Retinal pigment epithelial cell (primary cell): ENCODE data around the gene ATN1.

Experiments
- DNase-seq: peaks from one replicate; pipeline ENCODE4 v3.0.0-alpha.2; 2010; ENCODE audit warnings: low read depth
- H3K4me3 ChIP-seq: 2 replicates; pipeline ENCODE4 v1.5.1; 2011; ENCODE audit warnings: mild to moderate bottlenecking, low read length, control low read depth, moderate library complexity
- TF ChIP-seq, protein P1 (sequence below): conservative IDR thresholded peaks from 2 replicates; pipeline ENCODE4 v1.5.1; 2011; ENCODE audit warnings: low read depth, low read length, control low read depth, inconsistent platforms

ATN1 gene

DNA sequence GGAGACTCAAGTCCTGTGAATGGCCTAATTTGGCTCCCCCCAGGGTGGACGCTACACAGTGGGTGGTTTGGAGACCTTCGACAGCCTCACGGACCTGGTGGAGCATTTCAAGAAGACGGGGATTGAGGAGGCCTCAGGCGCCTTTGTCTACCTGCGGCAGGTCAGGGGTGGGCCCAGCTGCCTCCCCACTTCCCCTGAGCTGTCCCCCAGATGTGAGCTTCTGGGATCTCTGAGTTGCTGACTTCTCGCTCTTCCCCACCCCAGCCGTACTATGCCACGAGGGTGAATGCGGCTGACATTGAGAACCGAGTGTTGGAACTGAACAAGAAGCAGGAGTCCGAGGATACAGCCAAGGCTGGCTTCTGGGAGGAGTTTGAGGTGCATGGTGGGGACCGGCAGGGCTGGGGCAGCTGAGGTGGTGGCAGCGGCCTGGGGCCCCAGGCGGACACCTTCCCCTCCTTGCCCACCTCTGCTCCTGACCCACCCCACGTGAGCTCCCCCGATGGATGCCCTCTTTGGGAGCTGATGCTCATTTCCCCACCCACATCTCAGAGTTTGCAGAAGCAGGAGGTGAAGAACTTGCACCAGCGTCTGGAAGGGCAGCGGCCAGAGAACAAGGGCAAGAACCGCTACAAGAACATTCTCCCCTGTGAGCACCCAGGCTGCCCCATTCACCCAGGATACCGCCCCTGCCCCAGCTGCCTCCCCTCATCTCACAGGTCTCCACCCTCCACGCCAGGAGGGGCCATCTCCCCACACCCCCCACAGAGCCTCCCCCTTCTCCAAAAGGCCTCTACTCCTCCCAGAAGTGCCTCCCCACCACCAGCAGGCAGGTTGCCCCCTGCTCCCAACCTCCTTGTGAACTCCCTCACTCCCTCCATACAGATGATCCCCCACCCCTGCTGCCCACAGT, 27.6 kb downstream of the ATN1 start:
- TF ChIP-seq, protein P1, sequence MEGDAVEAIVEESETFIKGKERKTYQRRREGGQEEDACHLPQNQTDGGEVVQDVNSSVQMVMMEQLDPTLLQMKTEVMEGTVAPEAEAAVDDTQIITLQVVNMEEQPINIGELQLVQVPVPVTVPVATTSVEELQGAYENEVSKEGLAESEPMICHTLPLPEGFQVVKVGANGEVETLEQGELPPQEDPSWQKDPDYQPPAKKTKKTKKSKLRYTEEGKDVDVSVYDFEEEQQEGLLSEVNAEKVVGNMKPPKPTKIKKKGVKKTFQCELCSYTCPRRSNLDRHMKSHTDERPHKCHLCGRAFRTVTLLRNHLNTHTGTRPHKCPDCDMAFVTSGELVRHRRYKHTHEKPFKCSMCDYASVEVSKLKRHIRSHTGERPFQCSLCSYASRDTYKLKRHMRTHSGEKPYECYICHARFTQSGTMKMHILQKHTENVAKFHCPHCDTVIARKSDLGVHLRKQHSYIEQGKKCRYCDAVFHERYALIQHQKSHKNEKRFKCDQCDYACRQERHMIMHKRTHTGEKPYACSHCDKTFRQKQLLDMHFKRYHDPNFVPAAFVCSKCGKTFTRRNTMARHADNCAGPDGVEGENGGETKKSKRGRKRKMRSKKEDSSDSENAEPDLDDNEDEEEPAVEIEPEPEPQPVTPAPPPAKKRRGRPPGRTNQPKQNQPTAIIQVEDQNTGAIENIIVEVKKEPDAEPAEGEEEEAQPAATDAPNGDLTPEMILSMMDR, result no peak
- DNase-seq, result no peak
- no peak overlapping the region for H3K4me3 ChIP-seq

DNA sequence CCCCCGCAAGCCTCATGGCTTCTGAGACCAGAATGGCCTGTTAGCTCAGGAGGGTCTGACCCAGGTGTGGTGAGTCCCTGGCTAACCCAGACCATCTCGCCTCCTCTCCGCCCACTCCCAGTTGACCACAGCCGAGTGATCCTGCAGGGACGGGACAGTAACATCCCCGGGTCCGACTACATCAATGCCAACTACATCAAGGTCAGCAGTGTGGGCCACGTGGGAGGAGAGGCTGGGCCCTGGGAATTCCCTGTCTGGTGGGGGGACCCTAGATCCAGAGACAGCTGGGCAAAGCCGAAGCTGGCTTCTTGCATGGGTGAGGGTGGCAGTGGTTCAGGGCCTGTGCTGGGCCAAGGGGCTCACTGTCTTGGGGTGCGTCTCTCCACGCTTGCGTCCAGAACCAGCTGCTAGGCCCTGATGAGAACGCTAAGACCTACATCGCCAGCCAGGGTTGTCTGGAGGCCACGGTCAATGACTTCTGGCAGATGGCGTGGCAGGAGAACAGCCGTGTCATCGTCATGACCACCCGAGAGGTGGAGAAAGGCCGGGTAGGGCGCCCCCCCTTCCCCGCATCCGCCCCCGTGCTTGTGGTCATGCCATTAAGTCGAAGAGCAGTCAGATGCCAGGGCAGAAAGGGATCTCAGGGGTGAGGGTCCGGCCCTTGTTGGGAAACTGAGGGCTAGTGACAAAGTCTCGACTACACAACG, 28.4 kb downstream of the ATN1 start:
- H3K4me3 ChIP-seq, result no peak overlapping the region
- TF ChIP-seq, protein P1, result no peak
- no peak for DNase-seq

DNA sequence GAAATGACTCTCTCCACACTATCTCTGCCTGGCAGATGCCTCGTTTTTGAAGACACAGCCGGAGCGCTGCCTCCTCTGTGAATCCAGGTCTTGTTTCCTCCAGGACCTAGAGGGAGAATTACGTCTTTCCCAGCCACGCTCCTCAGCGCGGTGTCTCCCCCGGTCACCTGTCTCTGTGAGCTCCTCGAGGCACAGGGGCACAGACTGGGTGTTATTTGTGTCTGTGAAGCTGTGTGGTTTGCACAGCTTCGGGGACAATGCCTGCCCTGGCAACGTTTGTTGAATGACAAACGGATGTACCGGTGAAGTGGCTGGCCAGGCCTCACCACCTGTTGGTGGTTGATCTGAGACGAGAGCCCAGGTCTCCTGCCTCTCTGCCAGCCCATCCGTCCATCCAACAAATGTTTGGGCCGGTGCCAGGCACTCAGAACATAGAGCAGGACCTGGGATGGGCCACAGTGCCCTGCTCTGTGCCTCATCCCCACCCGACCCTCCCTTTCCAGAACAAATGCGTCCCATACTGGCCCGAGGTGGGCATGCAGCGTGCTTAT, 29.5 kb downstream of the ATN1 start:
- TF ChIP-seq, protein P1, result no peak
- no peak overlapping the region for H3K4me3 ChIP-seq

DNA sequence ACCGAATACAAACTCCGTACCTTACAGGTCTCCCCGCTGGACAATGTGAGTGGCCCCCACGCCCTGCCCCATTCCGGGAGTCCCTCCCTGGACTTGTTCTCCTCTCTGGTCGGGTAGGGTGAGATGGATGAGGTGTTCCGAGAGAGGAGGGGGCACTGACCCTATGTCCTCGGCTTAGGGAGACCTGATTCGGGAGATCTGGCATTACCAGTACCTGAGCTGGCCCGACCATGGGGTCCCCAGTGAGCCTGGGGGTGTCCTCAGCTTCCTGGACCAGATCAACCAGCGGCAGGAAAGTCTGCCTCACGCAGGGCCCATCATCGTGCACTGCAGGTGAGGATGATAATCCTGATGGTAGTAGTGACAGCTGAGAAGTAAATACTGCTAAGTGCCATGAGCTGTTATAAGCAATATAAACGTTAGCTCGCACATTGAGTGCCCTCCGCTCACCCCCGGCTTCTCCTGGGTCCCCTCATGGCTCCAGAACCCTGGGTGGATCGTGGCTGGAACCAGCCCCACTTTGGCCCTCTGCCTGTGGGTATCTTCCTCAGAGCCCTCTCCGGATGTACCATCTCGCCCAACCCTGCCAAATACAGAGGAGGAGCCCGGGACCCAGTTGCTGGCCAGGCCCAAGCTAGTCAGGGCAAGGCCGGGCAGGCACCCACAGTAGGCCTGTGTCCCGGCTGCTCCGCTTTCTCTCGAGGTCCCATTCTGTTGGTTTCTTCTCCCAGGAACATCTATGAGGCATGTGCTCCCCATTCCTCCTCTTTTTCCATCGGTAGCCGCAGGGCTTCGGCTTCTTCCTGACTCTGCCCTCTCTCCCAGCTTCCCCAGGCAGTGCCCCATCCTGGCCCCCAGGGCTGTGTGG, 30.2 kb downstream of the ATN1 start:
- TF ChIP-seq, protein P1, result no peak
- no peak for DNase-seq
- no peak overlapping the region for H3K4me3 ChIP-seq

More for the DNA sequence above, 29.5 kb downstream of the ATN1 start:
- no peak for DNase-seq

DNA sequence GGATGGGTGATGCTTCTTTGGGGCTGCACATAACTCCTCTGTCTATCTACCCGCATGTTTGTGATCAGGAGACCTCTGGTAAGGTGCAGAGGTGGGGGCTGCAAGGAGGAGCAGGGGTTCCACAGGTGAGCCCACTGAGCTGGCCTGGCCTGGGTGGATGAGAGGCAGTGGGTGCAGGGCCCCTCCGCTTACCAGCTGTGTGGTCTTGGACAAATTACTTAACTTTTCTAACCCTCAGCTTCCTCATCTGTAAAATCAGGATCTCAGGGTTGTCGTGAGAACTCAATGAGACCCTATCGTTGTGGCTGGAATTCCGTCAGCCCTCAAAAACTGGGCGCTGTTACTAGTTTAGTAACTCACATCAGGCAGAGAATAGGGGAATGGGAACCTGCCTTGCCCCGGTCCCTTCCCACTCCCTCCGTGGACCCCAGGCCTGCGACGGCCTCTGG, 30.9 kb downstream of the ATN1 start:
- no peak overlapping the region for H3K4me3 ChIP-seq
- TF ChIP-seq, protein P1, result no peak

DNA sequence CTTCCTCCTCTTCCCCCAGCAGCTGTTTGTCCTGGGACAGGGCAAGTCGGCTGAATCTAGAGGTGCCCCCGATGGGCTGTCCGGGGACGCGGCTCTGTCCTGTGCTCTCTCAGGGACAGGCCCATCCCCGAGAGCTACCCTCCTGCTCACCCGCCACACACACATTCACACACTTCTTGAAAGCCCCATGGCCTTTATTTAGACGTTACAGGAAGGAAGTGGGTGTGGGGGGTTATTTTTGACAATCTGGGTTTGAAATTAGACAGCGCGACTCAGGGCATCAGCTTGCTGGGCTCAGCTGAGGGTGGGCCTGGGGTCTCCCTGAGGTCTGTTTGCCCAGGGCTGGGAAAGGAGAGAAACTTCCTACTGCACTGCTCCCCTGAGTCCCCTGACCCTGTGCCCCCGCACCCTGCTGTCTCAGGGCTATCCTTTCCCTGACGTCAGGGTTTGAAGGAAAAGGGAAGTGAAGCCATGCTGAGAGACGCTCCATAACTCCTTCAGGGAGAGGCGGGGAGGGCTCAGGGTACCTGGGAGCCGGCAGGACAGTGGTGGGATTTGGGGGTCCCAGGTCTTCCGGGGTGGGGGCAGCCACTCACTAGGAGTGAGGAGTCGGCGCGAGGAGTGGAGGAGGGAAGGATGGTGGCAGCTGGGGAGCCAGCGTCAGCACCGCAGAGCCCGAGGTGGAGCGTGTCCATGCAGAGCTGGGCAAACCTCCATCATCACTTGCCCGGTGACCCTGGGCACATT, 31.5 kb downstream of the ATN1 start:
- DNase-seq, result no peak
- TF ChIP-seq, protein P1, result no peak
- H3K4me3 ChIP-seq, result no peak overlapping the region

More for the DNA sequence above, 30.9 kb downstream of the ATN1 start:
- no peak for DNase-seq
